ENCODE data around the gene BABAM2. TPM values are rescaled to one million over a fixed set of nuclear protein-coding genes. Genes with fewer than 3 reads are reported as not detected.

The BABAM2 gene
- total RNA-seq, 2 donors from 2014 or later, result 32.2 to 33.5 TPM

GRCh38 chr2:28279371-28279770, 388.8 kb downstream of the BABAM2 start:
- no peak overlapping the region for H3K27ac ChIP-seq
- no peak overlapping the region for H3K4me3 ChIP-seq
- peaks cover 3% of the 10 kb centered on the region for H3K4me1 ChIP-seq
- TF ChIP-seq CTCF (IDR thresholded peaks at IDR 0.05), result no peak
- DNase-seq, result no peak
- no peaks in the 10 kb centered on the region for H3K9me3 ChIP-seq
- no peaks in the 10 kb centered on the region for H3K36me3 ChIP-seq
- intact Hi-C loops (cut with DNase I), result no loop called here
- no peak overlapping the region for H3K9ac ChIP-seq (ENCODE audit: low read depth in 2 of 2, low read length in 2 of 2)
- no peaks in the 10 kb centered on the region for H3K27me3 ChIP-seq

- Histone ChIP-seq H3K36me3 (no peaks in the 10 kb centered on the region), H3K4me1 (no peaks in the 10 kb centered on the region), H3K4me3 (no peak overlapping the region), H3K27me3 (no peaks in the 10 kb centered on the region), H3K27ac (no peak overlapping the region), H3K9me3 (no peaks in the 10 kb centered on the region), H3K9ac (ENCODE audit: low read depth in 2 of 2, low read length in 2 of 2) (no peak overlapping the region)
- TF ChIP-seq CTCF (IDR thresholded peaks at IDR 0.05), result no peak
- DNase-seq, result no peak
- intact Hi-C loops (cut with DNase I), result no loop called here
These were observed 390.1 kb downstream of the BABAM2 start for GRCh38 chr2:28280619-28281018.

- no peak overlapping the region for H3K9ac ChIP-seq (ENCODE audit: low read depth in 2 of 2, low read length in 2 of 2)
- H3K4me3 ChIP-seq, result no peak overlapping the region
- no peak for TF ChIP-seq CTCF (IDR thresholded peaks at IDR 0.05)
- H3K9me3 ChIP-seq, result no peaks in the 10 kb centered on the region
- H3K27ac ChIP-seq, result no peak overlapping the region
- no peak for DNase-seq
- no peaks in the 10 kb centered on the region for H3K27me3 ChIP-seq
- intact Hi-C loops (cut with DNase I), result no loop called here
- H3K4me1 ChIP-seq, result no peaks in the 10 kb centered on the region
- no peaks in the 10 kb centered on the region for H3K36me3 ChIP-seq
These were observed 391.2 kb downstream of the BABAM2 start for GRCh38 chr2:28281739-28282138.

- H3K9me3 ChIP-seq, result no peaks in the 10 kb centered on the region
- intact Hi-C loops (cut with DNase I), result no loop called here
- no peaks in the 10 kb centered on the region for H3K36me3 ChIP-seq
- no peaks in the 10 kb centered on the region for H3K4me1 ChIP-seq
- no peak for DNase-seq
- H3K9ac ChIP-seq (ENCODE audit: low read depth in 2 of 2, low read length in 2 of 2), result no peak overlapping the region
- no peak overlapping the region for H3K4me3 ChIP-seq
- TF ChIP-seq CTCF (IDR thresholded peaks at IDR 0.05), result no peak
- H3K27me3 ChIP-seq, result no peaks in the 10 kb centered on the region
- H3K27ac ChIP-seq, result no peak overlapping the region
These were observed 391.7 kb downstream of the BABAM2 start for GRCh38 chr2:28282248-28282647.

GRCh38 chr2:28282861-28283646, 392.5 kb downstream of the BABAM2 start:
- Histone ChIP-seq H3K4me3 (no peak overlapping the region), H3K4me1 (no peaks in the 10 kb centered on the region), H3K9me3 (no peaks in the 10 kb centered on the region), H3K27me3 (no peaks in the 10 kb centered on the region), H3K9ac (ENCODE audit: low read depth in 2 of 2, low read length in 2 of 2) (no peak overlapping the region), H3K27ac (no peak overlapping the region), H3K36me3 (no peaks in the 10 kb centered on the region)
- no peak for DNase-seq
- intact Hi-C loops (cut with DNase I), result no loop called here
- no peak for TF ChIP-seq CTCF (IDR thresholded peaks at IDR 0.05)
